ENCODE measurements around the gene PRR36. TPM values are rescaled to one million over a fixed set of nuclear protein-coding genes. Genes with fewer than 3 reads are reported as not detected.

PRR36 gene
- total and polyA plus RNA-seq, 8 donors, result 1.2 to 13.4 (median 9.9) TPM

GRCh38 chr19:7846155-7846646, 28.0 kb downstream of the PRR36 start:
- no peaks in the 10 kb centered on the region for H3K4me1 ChIP-seq
- ATAC-seq (no peak), DNase-seq (no peak)
- no peak overlapping the region for H3K4me3 ChIP-seq
- TF ChIP-seq, protein P1, sequence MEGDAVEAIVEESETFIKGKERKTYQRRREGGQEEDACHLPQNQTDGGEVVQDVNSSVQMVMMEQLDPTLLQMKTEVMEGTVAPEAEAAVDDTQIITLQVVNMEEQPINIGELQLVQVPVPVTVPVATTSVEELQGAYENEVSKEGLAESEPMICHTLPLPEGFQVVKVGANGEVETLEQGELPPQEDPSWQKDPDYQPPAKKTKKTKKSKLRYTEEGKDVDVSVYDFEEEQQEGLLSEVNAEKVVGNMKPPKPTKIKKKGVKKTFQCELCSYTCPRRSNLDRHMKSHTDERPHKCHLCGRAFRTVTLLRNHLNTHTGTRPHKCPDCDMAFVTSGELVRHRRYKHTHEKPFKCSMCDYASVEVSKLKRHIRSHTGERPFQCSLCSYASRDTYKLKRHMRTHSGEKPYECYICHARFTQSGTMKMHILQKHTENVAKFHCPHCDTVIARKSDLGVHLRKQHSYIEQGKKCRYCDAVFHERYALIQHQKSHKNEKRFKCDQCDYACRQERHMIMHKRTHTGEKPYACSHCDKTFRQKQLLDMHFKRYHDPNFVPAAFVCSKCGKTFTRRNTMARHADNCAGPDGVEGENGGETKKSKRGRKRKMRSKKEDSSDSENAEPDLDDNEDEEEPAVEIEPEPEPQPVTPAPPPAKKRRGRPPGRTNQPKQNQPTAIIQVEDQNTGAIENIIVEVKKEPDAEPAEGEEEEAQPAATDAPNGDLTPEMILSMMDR (IDR thresholded peaks at IDR 0.05), result no peak
- intact Hi-C loops (cut with DNase I), result no loop called here
- peaks cover 0 to 9% of the 10 kb centered on the region in 2 donors for H3K36me3 ChIP-seq
- H3K27me3 ChIP-seq, result no peaks in the 10 kb centered on the region
- H3K27ac ChIP-seq, result no peak overlapping the region
- H3K9me3 ChIP-seq, result no peaks in the 10 kb centered on the region

- intact Hi-C loops (cut with DNase I), result no loop called here
- TF ChIP-seq, protein P1 (IDR thresholded peaks at IDR 0.05), result no peak
- no peak overlapping the region for H3K4me3 ChIP-seq
- H3K9me3 ChIP-seq, result no peaks in the 10 kb centered on the region
- ATAC-seq (no peak), DNase-seq (peak in 1 of 4 donors; percentile 58)
- H3K27me3 ChIP-seq, result no peaks in the 10 kb centered on the region
- no peak overlapping the region for H3K27ac ChIP-seq
- peaks cover 0 to 4% of the 10 kb centered on the region in 2 donors for H3K36me3 ChIP-seq
- no peaks in the 10 kb centered on the region for H3K4me1 ChIP-seq
Observed at GRCh38 chr19:7845390-7846154, 28.6 kb downstream of the PRR36 start.

GRCh38 chr19:7844951-7845350, 29.2 kb downstream of the PRR36 start:
- intact Hi-C loops (cut with DNase I), result no loop called here
- TF ChIP-seq, protein P1 (IDR thresholded peaks at IDR 0.05), result no peak
- Histone ChIP-seq H3K27me3 (no peaks in the 10 kb centered on the region), H3K9me3 (no peaks in the 10 kb centered on the region), H3K27ac (no peak overlapping the region), H3K36me3 (peaks cover 0 to 4% of the 10 kb centered on the region in 2 donors), H3K4me3 (no peak overlapping the region), H3K4me1 (no peaks in the 10 kb centered on the region)
- DNase-seq (peak in 1 of 4 donors; percentile 49), ATAC-seq (no peak)

DNA sequence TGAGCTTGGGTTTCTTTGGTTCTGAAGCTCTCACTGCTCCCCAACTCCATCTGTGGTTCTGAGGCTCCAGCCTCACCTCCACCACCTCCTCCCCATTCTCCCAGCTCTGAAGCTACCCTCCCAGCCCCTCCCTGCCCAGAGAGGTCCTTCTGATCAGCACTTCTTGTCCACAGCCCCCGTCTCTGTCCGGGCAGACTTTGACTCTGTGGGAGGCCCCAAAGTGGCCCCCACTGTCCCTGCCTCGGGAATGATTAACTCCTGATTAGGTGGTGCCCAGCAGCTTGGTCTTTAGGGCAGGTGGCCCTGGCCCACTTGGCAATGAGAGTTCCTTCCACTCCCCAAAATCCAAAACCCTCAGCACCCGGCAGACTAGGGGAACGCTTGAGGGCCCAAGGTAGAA, 29.8 kb downstream of the PRR36 start:
- H3K4me1 ChIP-seq, result no peaks in the 10 kb centered on the region
- intact Hi-C loops (cut with DNase I), result no loop called here
- peaks cover 0 to 4% of the 10 kb centered on the region in 2 donors for H3K36me3 ChIP-seq
- H3K27ac ChIP-seq, result no peak overlapping the region
- no peak overlapping the region for H3K4me3 ChIP-seq
- peak in 1 of 4 donors; percentile 43 for DNase-seq
- no peaks in the 10 kb centered on the region for H3K9me3 ChIP-seq
- TF ChIP-seq, protein P1 (IDR thresholded peaks at IDR 0.05), result no peak
- no peak for ATAC-seq
- no peaks in the 10 kb centered on the region for H3K27me3 ChIP-seq

GRCh38 chr19:7843521-7843920, 30.7 kb downstream of the PRR36 start:
- Histone ChIP-seq H3K36me3 (peaks cover 0 to 4% of the 10 kb centered on the region in 2 donors), H3K4me3 (no peak overlapping the region), H3K4me1 (no peaks in the 10 kb centered on the region), H3K9me3 (no peaks in the 10 kb centered on the region), H3K27me3 (no peaks in the 10 kb centered on the region), H3K27ac (no peak overlapping the region)
- DNase-seq (no peak), ATAC-seq (no peak)
- TF ChIP-seq, protein P1 (IDR thresholded peaks at IDR 0.05), result no peak
- intact Hi-C loops (cut with DNase I), result no loop called here
